Peyer's patch (tissue), 4 donors: ENCODE measurements around the gene CPEB4.

ENCODE experiments used
- POLR2A ChIP-seq, 2 donors: fragments of 450-650 bp; IDR thresholded peaks; one replicate each; pipeline ENCODE4 v1.5.1; 2017; ENCODE audit warnings: antibody characterized with exemption in 2 of 2, mild to moderate bottlenecking in 2 of 2, moderate library complexity in 2 of 2
- TF ChIP-seq, protein P1 (sequence below), 6 experiments: fragments of 450-650 bp in 4 of 6; fragments of 200-600 bp in 2 of 6; sonication (generic) in 1 of 6; IDR thresholded peaks; one replicate each; pipeline ENCODE4 v1.5.1; 2017 to 2019; ENCODE audit warnings: antibody characterized with exemption in 6 of 6, mild to moderate bottlenecking in 3 of 6, moderate library complexity in 1 of 6

DNA sequence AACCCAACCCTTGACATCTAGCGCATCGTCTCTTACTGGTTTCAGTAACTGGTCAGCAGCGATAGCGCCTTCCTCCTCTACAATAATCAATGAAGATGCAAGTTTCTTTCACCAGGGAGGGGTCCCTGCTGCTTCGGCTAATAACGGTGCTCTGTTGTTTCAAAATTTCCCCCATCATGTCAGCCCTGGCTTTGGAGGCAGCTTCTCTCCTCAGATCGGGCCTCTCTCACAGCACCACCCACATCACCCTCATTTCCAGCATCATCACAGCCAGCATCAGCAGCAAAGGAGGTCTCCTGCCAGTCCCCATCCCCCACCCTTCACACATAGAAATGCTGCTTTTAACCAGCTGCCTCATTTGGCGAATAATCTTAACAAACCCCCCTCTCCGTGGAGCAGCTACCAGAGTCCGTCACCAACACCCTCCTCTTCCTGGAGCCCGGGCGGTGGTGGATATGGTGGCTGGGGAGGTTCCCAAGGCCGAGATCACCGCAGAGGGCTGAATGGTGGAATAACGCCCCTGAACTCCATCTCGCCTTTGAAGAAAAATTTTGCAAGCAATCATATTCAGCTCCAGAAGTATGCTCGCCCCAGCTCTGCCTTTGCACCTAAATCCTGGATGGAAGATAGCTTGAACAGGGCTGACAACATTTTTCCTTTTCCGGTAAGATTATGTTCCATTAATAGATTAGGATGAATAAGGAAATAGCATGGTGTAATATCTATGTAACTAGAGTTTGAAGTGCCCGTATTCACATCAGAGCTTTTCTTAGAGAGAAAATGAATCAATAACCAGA lies 2.2 kb downstream of the CPEB4 start:
- TF ChIP-seq, protein P1, sequence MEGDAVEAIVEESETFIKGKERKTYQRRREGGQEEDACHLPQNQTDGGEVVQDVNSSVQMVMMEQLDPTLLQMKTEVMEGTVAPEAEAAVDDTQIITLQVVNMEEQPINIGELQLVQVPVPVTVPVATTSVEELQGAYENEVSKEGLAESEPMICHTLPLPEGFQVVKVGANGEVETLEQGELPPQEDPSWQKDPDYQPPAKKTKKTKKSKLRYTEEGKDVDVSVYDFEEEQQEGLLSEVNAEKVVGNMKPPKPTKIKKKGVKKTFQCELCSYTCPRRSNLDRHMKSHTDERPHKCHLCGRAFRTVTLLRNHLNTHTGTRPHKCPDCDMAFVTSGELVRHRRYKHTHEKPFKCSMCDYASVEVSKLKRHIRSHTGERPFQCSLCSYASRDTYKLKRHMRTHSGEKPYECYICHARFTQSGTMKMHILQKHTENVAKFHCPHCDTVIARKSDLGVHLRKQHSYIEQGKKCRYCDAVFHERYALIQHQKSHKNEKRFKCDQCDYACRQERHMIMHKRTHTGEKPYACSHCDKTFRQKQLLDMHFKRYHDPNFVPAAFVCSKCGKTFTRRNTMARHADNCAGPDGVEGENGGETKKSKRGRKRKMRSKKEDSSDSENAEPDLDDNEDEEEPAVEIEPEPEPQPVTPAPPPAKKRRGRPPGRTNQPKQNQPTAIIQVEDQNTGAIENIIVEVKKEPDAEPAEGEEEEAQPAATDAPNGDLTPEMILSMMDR (IDR thresholded peaks at IDR 0.05) = no peak
- TF ChIP-seq POLR2A (IDR thresholded peaks at IDR 0.05) = peak in 1 of 2 donors; percentile 30
